GM21528 (cell line): ENCODE data around the gene INF2.

ENCODE experiments used
- ATAC-seq: cut with Tn5 transposase; IDR thresholded peaks from one replicate; pipeline ENCODE4 v1.9.1; 2021; ENCODE audit warnings: mild to moderate bottlenecking, moderate library complexity; ENCODE audit not compliant: unreplicated experiment, low FRiP score

The INF2 gene

GRCh38 chr14:104766863-104767633 lies 77.6 kb downstream of the INF2 start:
- no peak for ATAC-seq

DNA sequence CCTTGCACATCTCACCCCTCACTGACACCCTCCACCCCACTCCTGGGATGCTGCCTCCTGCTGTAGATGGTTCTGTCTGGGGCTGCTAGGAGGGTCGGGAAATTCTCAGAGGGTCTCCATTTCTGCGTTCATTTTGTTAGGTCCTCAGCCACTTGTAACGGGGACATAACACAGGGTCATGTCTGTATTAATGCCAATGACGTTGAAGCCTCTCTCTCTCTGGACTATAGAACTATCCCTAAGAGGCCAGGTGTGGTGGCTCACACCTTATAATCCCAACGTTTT lies 78.2 kb downstream of the INF2 start:
- no peak for ATAC-seq

- no peak for ATAC-seq
Observed at GRCh38 chr14:104768437-104769323, 79.3 kb downstream of the INF2 start.

GRCh38 chr14:104769324-104770071 lies 80.1 kb downstream of the INF2 start:
- no peak for ATAC-seq

DNA sequence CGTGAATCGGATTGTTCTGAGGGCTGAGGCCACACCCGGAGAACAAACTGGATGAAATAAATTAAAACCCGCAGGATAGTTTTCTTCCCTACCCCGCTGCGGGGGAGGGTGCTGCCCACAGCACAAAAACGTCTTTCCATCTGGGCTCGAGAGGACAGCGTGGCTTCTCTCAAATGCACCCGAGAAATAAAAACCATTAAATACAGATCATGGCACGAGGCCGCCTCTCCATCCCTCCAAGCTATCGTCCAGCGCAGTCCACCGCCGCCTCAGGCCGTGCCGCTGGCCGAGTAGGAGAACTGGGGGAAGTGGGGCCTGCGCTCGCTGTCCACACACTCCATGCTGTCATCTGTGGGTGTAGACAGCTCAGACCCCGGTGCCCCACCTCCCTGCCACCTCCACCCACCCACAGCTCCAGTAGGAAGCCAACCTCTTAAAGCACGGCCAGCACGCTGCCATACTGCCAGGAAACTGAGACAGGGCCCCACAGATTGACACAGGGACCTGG lies 80.7 kb downstream of the INF2 start:
- ATAC-seq: no peak

DNA sequence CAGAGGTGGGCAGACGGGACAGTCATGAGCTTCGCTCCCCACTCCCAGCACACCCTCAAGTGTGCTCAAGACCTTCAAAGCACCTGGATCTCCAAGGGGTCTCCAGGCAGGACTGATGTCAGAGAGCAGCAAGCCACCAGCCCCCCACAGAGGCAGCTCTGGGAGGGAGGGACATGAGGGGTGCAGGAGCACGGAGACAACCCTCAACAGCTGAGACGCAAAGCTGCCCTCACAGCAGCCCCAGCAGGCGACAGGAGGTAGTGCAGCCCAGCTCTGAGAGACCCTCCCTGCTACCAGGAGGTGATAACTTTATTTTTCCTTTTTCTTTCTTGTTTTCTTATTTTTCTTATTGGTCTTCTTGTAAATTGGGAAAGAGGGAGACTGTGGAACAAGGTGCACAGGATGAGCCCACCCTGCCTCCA lies 81.4 kb downstream of the INF2 start:
- no peak for ATAC-seq

DNA sequence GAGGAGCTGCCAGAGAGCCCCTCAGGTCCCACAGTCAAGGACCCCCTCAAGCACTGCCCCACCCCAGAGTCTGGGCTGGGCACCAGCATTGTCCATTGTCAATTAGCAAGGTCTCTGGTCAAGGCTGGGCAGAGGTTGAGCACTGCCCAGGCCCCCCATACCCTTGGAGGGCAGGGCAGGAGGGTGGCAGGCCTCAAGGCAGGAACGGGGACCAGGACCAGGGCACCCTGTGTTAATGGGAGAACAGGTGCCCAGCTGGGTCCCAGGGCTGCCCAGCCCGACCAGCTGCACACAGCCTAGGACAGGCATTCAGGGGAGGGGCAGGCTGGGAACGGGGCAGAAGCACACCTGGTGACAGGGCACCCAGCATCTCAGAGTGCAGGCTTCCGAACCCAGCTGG lies 82.0 kb downstream of the INF2 start:
- ATAC-seq: no peak
